CD8-positive, alpha-beta memory T cell (primary cell): ENCODE measurements around the gene TMEM31. TPM values are rescaled to one million over a fixed set of nuclear protein-coding genes. Genes with fewer than 3 reads are reported as not detected.
A peak's percentile ranks its signal among the peaks of the same experiment; 100 is the strongest.

Experiments used
- CTCF ChIA-PET: fragments of 350-600 bp; sonication (Branson Sonifier 250); formaldehyde crosslinking; loops from one replicate; lab custom pipeline; 2021; ENCODE audit warnings: antibody characterized with exemption; lab: Charles Lee
- POLR2A ChIA-PET: fragments of 350-600 bp; sonication (Branson Sonifier 250); formaldehyde crosslinking; loops from one replicate; lab custom pipeline; 2021; ENCODE audit warnings: antibody characterized with exemption; lab: Charles Lee
- DNase-seq, 5 donors: peaks; one replicate each; pipeline versions ENCODE4 v3.0.0 to v3.0.0-alpha.2; 2020 to 2022; ENCODE audit warnings: mixed read lengths in 1 of 5
- H3K27ac ChIP-seq: one replicate; pipeline ENCODE4 v1.7.0; 2013; ENCODE audit warnings: low read depth, mild to moderate bottlenecking, low read length, moderate library complexity
- H3K27me3 ChIP-seq: 2 replicates; pipeline ENCODE4 v1.7.0; 2013; ENCODE audit warnings: low read length, mild to moderate bottlenecking; ENCODE audit not compliant: insufficient read depth, poor library complexity, severe bottlenecking
- H3K36me3 ChIP-seq: 2 replicates; pipeline ENCODE4 v1.7.0; 2013; ENCODE audit warnings: mild to moderate bottlenecking, low read length, moderate library complexity; ENCODE audit not compliant: insufficient read depth
- H3K4me1 ChIP-seq: 2 replicates; pipeline ENCODE4 v1.7.0; 2013; ENCODE audit warnings: mild to moderate bottlenecking, low read length, moderate library complexity; ENCODE audit not compliant: insufficient read depth
- H3K4me3 ChIP-seq: 2 replicates; pipeline ENCODE4 v1.7.0; 2013; ENCODE audit warnings: mild to moderate bottlenecking, low read length
- H3K9me3 ChIP-seq: 2 replicates; pipeline ENCODE4 v1.7.0; 2013; ENCODE audit warnings: mild to moderate bottlenecking, low read length
- H3K27ac Mint-ChIP-seq, 8 donors: one replicate each; pipeline ENCODE4 v1.8.0; 2020 to 2021; ENCODE audit warnings: mixed read lengths in 8 of 8, mild to moderate bottlenecking in 6 of 8, inconsistent platforms in 3 of 8, moderate library complexity in 3 of 8
- H3K27me3 Mint-ChIP-seq, 2 donors: one replicate each; pipeline ENCODE4 v1.8.0; 2020 to 2021; ENCODE audit warnings: mixed read lengths in 2 of 2, mild to moderate bottlenecking in 1 of 2, moderate library complexity in 1 of 2
- H3K36me3 Mint-ChIP-seq, 3 donors: one replicate each; pipeline ENCODE4 v1.8.0; 2020 to 2021; ENCODE audit warnings: mixed read lengths in 3 of 3, inconsistent platforms in 1 of 3, mild to moderate bottlenecking in 1 of 3
- H3K4me1 Mint-ChIP-seq, 3 donors: one replicate each; pipeline ENCODE4 v1.8.0; 2020 to 2021; ENCODE audit warnings: mixed read lengths in 3 of 3, inconsistent platforms in 1 of 3, mild to moderate bottlenecking in 1 of 3
- H3K4me3 Mint-ChIP-seq, 7 donors: one replicate each; pipeline ENCODE4 v1.8.0; 2020 to 2021; ENCODE audit warnings: mixed read lengths in 7 of 7, mild to moderate bottlenecking in 6 of 7, moderate library complexity in 4 of 7, inconsistent platforms in 2 of 7
- H3K9me3 Mint-ChIP-seq, 5 donors: one replicate each; pipeline ENCODE4 v1.8.0; 2020 to 2022; ENCODE audit warnings: mixed read lengths in 5 of 5, mild to moderate bottlenecking in 3 of 5, moderate library complexity in 2 of 5, inconsistent platforms in 1 of 5
- polyA plus RNA-seq: library from polyadenylated mRNA; unstranded; fragments of 300-500 nt; fragmentation: Illumina TruSeq; gene quantifications from one replicate; pipeline ENCODE4 v1.2.3, GENCODE V29; 2021
- total RNA-seq, 2 experiments: library from RNA; stranded (reverse); gene quantifications; one replicate each; pipeline ENCODE4 v1.2.3, GENCODE V29; 2021

Gene TMEM31
- total and polyA plus RNA-seq, 3 experiments from 2014 or later, result not detected

GRCh38 chrX:103729015-103729414 lies 18.3 kb downstream of the TMEM31 start:
- no peak overlapping the region for H3K27ac Mint-ChIP-seq
- H3K4me1 ChIP-seq, result no peaks in the 10 kb centered on the region
- no peaks in the 10 kb centered on the region for H3K9me3 ChIP-seq
- H3K27ac ChIP-seq, result no peak overlapping the region
- H3K27me3 ChIP-seq, result no peaks in the 10 kb centered on the region
- no peaks in the 10 kb centered on the region for H3K36me3 ChIP-seq
- ChIA-PET CTCF (no interaction called here), POLR2A (no interaction called here)
- no peaks in the 10 kb centered on the region for H3K36me3 Mint-ChIP-seq
- peaks cover 4 to 6% (median 6%) of the 10 kb centered on the region in 3 donors for H3K4me1 Mint-ChIP-seq
- no peak overlapping the region for H3K4me3 Mint-ChIP-seq
- no peak overlapping the region for H3K4me3 ChIP-seq
- H3K9me3 Mint-ChIP-seq, result no peaks in the 10 kb centered on the region
- DNase-seq, result no peak
- H3K27me3 Mint-ChIP-seq, result peaks cover 16 to 22% of the 10 kb centered on the region in 2 donors

- H3K36me3 Mint-ChIP-seq, result no peaks in the 10 kb centered on the region
- POLR2A ChIA-PET, result no interaction called here
- peaks cover 4 to 6% (median 6%) of the 10 kb centered on the region in 3 donors for H3K4me1 Mint-ChIP-seq
Measured at GRCh38 chrX:103730147-103730795, 19.6 kb downstream of the TMEM31 start.

GRCh38 chrX:103730796-103731493 lies 20.2 kb downstream of the TMEM31 start:
- peaks cover 16 to 18% of the 10 kb centered on the region in 2 donors for H3K27me3 Mint-ChIP-seq
- no peak overlapping the region for H3K27ac ChIP-seq
- no peak for DNase-seq
- no peaks in the 10 kb centered on the region for H3K36me3 Mint-ChIP-seq
- no peak overlapping the region for H3K4me3 ChIP-seq
- H3K4me1 Mint-ChIP-seq, result peaks cover 4 to 6% (median 6%) of the 10 kb centered on the region in 3 donors
- ChIA-PET POLR2A (no interaction called here), CTCF (no interaction called here)
- no peaks in the 10 kb centered on the region for H3K4me1 ChIP-seq
- no peak overlapping the region for H3K4me3 Mint-ChIP-seq
- H3K9me3 Mint-ChIP-seq, result no peaks in the 10 kb centered on the region
- no peaks in the 10 kb centered on the region for H3K36me3 ChIP-seq
- no peaks in the 10 kb centered on the region for H3K9me3 ChIP-seq
- no peak overlapping the region for H3K27ac Mint-ChIP-seq
- H3K27me3 ChIP-seq, result no peaks in the 10 kb centered on the region

More at GRCh38 chrX:103730147-103730795, 19.6 kb downstream of the TMEM31 start:
- no peak overlapping the region for H3K4me3 ChIP-seq
- H3K9me3 ChIP-seq, result no peaks in the 10 kb centered on the region
- H3K9me3 Mint-ChIP-seq, result no peaks in the 10 kb centered on the region
- H3K27me3 Mint-ChIP-seq, result peaks cover 16 to 19% of the 10 kb centered on the region in 2 donors
- H3K4me3 Mint-ChIP-seq, result no peak overlapping the region
- no peak for DNase-seq
- H3K27me3 ChIP-seq, result no peaks in the 10 kb centered on the region
- no peaks in the 10 kb centered on the region for H3K4me1 ChIP-seq
- no peaks in the 10 kb centered on the region for H3K36me3 ChIP-seq
- CTCF ChIA-PET, result no interaction called here
- peak overlapping the region in 1 of 8 donors; percentile 17 for H3K27ac Mint-ChIP-seq
- H3K27ac ChIP-seq, result no peak overlapping the region

DNA sequence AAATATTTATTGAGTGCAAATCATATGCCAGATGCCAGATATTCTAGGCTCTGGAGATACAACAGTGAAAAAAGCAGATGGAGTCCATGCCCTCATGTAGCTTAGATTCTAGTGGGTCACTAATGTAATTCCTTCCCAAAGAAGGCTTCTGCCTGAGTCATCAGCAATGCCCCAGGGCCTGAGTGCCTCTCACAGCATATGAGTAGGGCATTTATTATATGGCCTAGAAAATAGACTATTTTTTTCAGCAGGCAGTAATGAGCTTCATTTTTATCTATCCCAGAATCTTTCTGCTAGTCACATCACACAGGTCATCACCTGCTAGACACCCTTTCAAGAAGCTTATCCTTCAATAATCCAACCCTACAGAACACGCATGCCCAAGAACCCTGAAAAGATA lies 22.3 kb downstream of the TMEM31 start:
- no peak overlapping the region for H3K27ac Mint-ChIP-seq
- no peak for DNase-seq
- no peaks in the 10 kb centered on the region for H3K4me1 ChIP-seq
- H3K27me3 ChIP-seq, result no peaks in the 10 kb centered on the region
- ChIA-PET POLR2A (no interaction called here), CTCF (no interaction called here)
- no peak overlapping the region for H3K4me3 Mint-ChIP-seq
- no peaks in the 10 kb centered on the region for H3K36me3 Mint-ChIP-seq
- no peak overlapping the region for H3K4me3 ChIP-seq
- H3K27me3 Mint-ChIP-seq, result peaks cover 16 to 22% of the 10 kb centered on the region in 2 donors
- no peak overlapping the region for H3K27ac ChIP-seq
- H3K9me3 Mint-ChIP-seq, result no peaks in the 10 kb centered on the region
- no peaks in the 10 kb centered on the region for H3K36me3 ChIP-seq
- H3K4me1 Mint-ChIP-seq, result peaks cover 4 to 6% (median 6%) of the 10 kb centered on the region in 3 donors
- H3K9me3 ChIP-seq, result no peaks in the 10 kb centered on the region

DNA sequence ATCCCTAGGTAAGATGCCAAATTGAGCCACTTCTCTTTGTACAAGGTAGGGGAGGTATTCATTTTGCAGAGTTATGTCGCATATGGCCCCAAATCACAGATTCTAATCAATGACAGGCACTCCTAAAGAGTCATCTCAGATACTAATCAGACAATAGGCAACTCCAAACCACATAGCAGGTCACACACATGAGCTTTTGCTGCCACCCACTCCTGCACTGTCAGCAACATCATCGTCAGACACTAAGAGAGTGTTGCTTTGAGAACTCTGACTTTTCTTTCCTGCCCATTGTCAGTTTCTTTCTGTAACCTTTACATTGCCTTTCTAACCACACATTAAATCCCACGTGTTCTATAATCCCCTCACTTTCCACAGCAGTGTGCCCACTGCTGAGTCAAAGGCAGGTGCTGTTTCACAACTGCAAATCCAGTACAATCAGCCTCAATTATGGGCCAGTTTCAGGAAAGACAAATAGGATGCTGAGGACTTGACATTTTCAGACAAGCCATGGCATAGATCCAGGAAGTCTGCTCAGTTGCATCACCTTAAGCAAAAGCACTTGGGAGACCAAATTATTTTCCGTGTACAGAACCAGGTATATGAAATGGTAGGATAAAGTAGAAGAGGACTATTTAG lies 23.5 kb downstream of the TMEM31 start:
- H3K9me3 ChIP-seq, result no peaks in the 10 kb centered on the region
- no peaks in the 10 kb centered on the region for H3K27me3 ChIP-seq
- no peak overlapping the region for H3K4me3 ChIP-seq
- no peak for DNase-seq
- Mint-ChIP-seq H3K4me3 (no peak overlapping the region), H3K27ac (no peak overlapping the region), H3K27me3 (peaks cover 16 to 19% of the 10 kb centered on the region in 2 donors), H3K36me3 (no peaks in the 10 kb centered on the region), H3K4me1 (peaks cover 4 to 6% (median 6%) of the 10 kb centered on the region in 3 donors), H3K9me3 (no peaks in the 10 kb centered on the region)
- no peak overlapping the region for H3K27ac ChIP-seq
- no peaks in the 10 kb centered on the region for H3K36me3 ChIP-seq
- CTCF ChIA-PET, result no interaction called here
- H3K4me1 ChIP-seq, result no peaks in the 10 kb centered on the region
- POLR2A ChIA-PET, result no interaction called here

DNA sequence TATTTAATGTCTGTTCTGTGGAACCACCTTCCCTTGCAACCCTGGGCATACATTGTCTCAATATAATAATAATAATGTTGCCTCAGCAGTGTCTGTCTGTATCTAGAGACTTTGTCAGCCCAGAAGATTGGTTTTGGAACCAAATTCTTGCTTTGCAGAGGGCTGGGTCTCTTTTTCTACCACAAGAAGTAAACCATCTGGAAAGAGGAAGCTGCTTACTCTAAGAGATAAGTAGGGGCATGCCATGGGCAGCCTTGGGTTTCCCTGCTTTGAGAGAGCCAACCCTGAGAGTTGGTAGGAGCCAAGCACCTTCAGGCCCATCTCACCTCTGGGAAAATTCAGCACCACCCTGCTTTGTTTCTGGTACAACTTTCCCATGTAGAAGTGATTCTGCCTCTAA lies 27.0 kb downstream of the TMEM31 start:
- H3K27me3 ChIP-seq, result no peaks in the 10 kb centered on the region
- H3K27ac ChIP-seq, result no peak overlapping the region
- no peak for DNase-seq
- H3K9me3 ChIP-seq, result no peaks in the 10 kb centered on the region
- H3K4me3 ChIP-seq, result no peak overlapping the region
- Mint-ChIP-seq H3K4me3 (no peak overlapping the region), H3K27ac (no peak overlapping the region), H3K4me1 (no peaks in the 10 kb centered on the region), H3K27me3 (peaks cover 6 to 10% of the 10 kb centered on the region in 2 donors), H3K36me3 (no peaks in the 10 kb centered on the region), H3K9me3 (no peaks in the 10 kb centered on the region)
- CTCF ChIA-PET, result no interaction called here
- H3K4me1 ChIP-seq, result no peaks in the 10 kb centered on the region
- H3K36me3 ChIP-seq, result no peaks in the 10 kb centered on the region
- POLR2A ChIA-PET, result no interaction called here

DNA sequence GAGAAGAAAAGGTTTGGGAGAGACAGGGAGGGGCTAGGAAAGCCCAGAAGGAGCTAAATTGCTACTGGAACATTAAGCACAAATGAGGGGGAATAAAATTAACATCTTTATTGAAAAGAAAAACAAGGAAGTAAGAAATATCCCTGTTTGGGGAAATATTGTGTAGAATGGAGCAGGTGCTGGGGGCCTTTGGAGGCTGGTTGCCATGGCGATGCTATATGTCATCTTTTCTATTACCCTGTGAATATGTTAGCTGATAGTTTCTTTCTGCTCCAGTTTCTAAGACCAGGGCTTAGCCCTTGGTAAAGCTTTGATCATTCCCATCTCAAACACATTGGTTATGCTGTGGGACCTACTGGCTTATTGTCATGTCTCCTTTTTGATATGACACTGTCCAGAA lies 28.7 kb downstream of the TMEM31 start:
- no peaks in the 10 kb centered on the region for H3K36me3 ChIP-seq
- H3K4me3 Mint-ChIP-seq, result no peak overlapping the region
- ChIA-PET POLR2A (no interaction called here), CTCF (no interaction called here)
- no peak overlapping the region for H3K4me3 ChIP-seq
- no peaks in the 10 kb centered on the region for H3K4me1 Mint-ChIP-seq
- no peaks in the 10 kb centered on the region for H3K4me1 ChIP-seq
- no peaks in the 10 kb centered on the region for H3K9me3 Mint-ChIP-seq
- H3K27ac Mint-ChIP-seq, result no peak overlapping the region
- peaks cover 0 to 10% of the 10 kb centered on the region in 2 donors for H3K27me3 Mint-ChIP-seq
- H3K9me3 ChIP-seq, result no peaks in the 10 kb centered on the region
- no peaks in the 10 kb centered on the region for H3K36me3 Mint-ChIP-seq
- no peak for DNase-seq
- no peaks in the 10 kb centered on the region for H3K27me3 ChIP-seq
- H3K27ac ChIP-seq, result no peak overlapping the region

DNA sequence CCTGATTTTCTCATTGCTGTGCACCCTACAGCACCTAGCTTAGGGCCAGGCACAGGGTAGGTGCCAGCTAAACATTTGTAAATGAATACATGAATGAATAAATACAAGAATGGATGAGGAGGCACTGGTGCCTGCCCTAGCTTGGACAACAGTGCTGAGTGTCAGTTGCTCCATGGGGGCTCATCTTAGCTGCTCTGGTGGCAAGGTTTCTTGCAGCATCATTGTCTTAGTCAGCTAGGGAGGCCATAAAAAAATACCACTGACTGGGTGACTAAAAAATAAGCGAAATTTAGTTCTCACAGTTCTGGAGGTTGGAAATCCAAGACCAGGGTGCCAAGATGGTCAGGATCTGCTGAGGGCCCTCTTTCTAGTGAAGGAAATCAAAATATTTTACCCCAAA lies 31.2 kb downstream of the TMEM31 start:
- Histone ChIP-seq H3K27ac (no peak overlapping the region), H3K27me3 (no peaks in the 10 kb centered on the region), H3K4me1 (no peaks in the 10 kb centered on the region), H3K9me3 (no peaks in the 10 kb centered on the region), H3K36me3 (no peaks in the 10 kb centered on the region), H3K4me3 (no peak overlapping the region)
- CTCF ChIA-PET, result no interaction called here
- H3K4me1 Mint-ChIP-seq, result no peaks in the 10 kb centered on the region
- POLR2A ChIA-PET, result no interaction called here
- H3K27ac Mint-ChIP-seq, result peak overlapping the region in 1 of 8 donors; percentile 39
- no peak for DNase-seq
- H3K36me3 Mint-ChIP-seq, result no peaks in the 10 kb centered on the region
- no peak overlapping the region for H3K4me3 Mint-ChIP-seq
- peaks cover 0 to 5% of the 10 kb centered on the region in 2 donors for H3K27me3 Mint-ChIP-seq
- no peaks in the 10 kb centered on the region for H3K9me3 Mint-ChIP-seq
